Mammary epithelial cell (primary cell): ENCODE results near the gene C7orf57.

Source experiments
- EZH2 ChIP-seq: IDR thresholded peaks from 2 replicates; pipeline ENCODE4 v1.6.1; 2012; ENCODE audit warnings: low read length, inconsistent platforms, borderline replicate concordance
- TF ChIP-seq, protein P1 (sequence below), 2 donors: IDR thresholded peaks in 1 of 2; conservative IDR thresholded peaks in 1 of 2; 2 replicates each; pipeline ENCODE4 v1.5.1; 2011 to 2012; ENCODE audit warnings: inconsistent platforms in 2 of 2, low read length in 2 of 2, mild to moderate bottlenecking in 2 of 2, control low read depth in 1 of 2, low read depth in 1 of 2; ENCODE audit not compliant: insufficient read depth in 1 of 2; ENCODE audit errors: extremely low read depth in 1 of 2

DNA sequence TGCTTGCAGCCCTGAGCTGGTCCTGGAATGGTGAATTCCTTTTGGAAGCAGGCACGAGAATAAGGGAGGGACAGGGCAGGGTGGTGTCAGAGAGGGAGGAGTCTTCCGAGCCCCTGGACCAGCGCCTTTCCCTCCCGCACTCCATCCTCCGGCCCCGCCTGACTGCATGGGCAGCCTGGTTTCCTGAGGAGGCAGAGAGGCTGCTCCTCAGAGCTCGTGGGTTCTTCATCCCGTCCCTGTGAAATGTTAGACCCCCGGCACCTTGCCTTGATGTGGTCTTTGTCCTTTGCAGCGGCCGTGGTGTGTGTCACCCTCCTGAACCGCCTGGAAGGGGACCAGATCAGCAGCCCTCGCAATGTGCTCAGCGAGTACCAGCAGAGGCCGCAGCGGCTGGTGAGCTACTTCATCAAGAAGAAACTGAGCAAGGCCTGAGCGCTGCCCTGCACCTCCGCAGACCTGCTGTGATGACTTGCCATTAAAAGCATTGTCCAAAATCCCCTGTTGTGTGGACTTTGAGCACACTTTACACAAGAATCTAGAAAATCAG is 72.7 kb downstream of the C7orf57 start:
- TF ChIP-seq, protein P1, sequence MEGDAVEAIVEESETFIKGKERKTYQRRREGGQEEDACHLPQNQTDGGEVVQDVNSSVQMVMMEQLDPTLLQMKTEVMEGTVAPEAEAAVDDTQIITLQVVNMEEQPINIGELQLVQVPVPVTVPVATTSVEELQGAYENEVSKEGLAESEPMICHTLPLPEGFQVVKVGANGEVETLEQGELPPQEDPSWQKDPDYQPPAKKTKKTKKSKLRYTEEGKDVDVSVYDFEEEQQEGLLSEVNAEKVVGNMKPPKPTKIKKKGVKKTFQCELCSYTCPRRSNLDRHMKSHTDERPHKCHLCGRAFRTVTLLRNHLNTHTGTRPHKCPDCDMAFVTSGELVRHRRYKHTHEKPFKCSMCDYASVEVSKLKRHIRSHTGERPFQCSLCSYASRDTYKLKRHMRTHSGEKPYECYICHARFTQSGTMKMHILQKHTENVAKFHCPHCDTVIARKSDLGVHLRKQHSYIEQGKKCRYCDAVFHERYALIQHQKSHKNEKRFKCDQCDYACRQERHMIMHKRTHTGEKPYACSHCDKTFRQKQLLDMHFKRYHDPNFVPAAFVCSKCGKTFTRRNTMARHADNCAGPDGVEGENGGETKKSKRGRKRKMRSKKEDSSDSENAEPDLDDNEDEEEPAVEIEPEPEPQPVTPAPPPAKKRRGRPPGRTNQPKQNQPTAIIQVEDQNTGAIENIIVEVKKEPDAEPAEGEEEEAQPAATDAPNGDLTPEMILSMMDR (conservative IDR thresholded peaks at IDR 0.05 in 1 of 2, IDR thresholded peaks at IDR 0.05 in 1 of 2; ENCODE audit: extremely low read depth in 1 of 2, insufficient read depth in 1 of 2, low read depth in 1 of 2, low read length in 2 of 2) = no peak
- no peak for TF ChIP-seq EZH2
